Spleen (tissue), 13 donors: ENCODE measurements around the gene SLC5A11. TPM values are rescaled to one million over a fixed set of nuclear protein-coding genes. Genes with fewer than 3 reads are reported as not detected.

Source experiments
- DNase-seq: peaks from one replicate; pipeline ENCODE4 v3.0.0-alpha.2; 2020
- H3K27ac ChIP-seq, 8 donors: fragments of 200-600 bp; sonication (generic) in 7 of 8; 1 replicate in 4 of 8; 2 replicates in 4 of 8; pipeline versions ENCODE4 v1.5.0 to v1.8.0; 2016 to 2021; ENCODE audit warnings: inconsistent platforms in 4 of 8, mild to moderate bottlenecking in 4 of 8, moderate library complexity in 1 of 8
- H3K27me3 ChIP-seq, 7 donors: fragments of 200-600 bp; sonication (generic) in 6 of 7; replicated peaks in 1 of 7; 1 replicate in 4 of 7; 2 replicates in 3 of 7; pipeline versions ENCODE4 v1.5.0 to v1.8.0; 2016 to 2021; ENCODE audit warnings: inconsistent platforms in 3 of 7, mild to moderate bottlenecking in 1 of 7
- H3K36me3 ChIP-seq, 6 donors: fragments of 200-600 bp; sonication (generic) in 5 of 6; 1 replicate in 4 of 6; 2 replicates in 2 of 6; pipeline versions ENCODE4 v1.5.0 to v1.8.0; 2016 to 2021; ENCODE audit warnings: inconsistent platforms in 2 of 6
- H3K4me1 ChIP-seq, 6 donors: fragments of 200-600 bp; sonication (generic) in 5 of 6; 1 replicate in 3 of 6; 2 replicates in 3 of 6; pipeline versions ENCODE4 v1.5.0 to v1.8.0; 2016 to 2021; ENCODE audit warnings: inconsistent platforms in 3 of 6
- H3K4me3 ChIP-seq, 8 donors: fragments of 200-600 bp; sonication (generic) in 7 of 8; 1 replicate in 4 of 8; 2 replicates in 4 of 8; pipeline versions ENCODE4 v1.5.0 to v1.8.0; 2016 to 2021; ENCODE audit warnings: inconsistent platforms in 4 of 8, mild to moderate bottlenecking in 4 of 8, moderate library complexity in 2 of 8
- H3K9me3 ChIP-seq, 8 donors: fragments of 200-600 bp; sonication (generic) in 7 of 8; 1 replicate in 4 of 8; 2 replicates in 4 of 8; pipeline versions ENCODE4 v1.5.0 to v1.8.0; 2016 to 2021; ENCODE audit warnings: inconsistent platforms in 4 of 8
- POLR2A ChIP-seq, 3 donors: fragments of 450-650 bp; IDR thresholded peaks; one replicate each; pipeline ENCODE4 v1.5.1; 2017; ENCODE audit warnings: antibody characterized with exemption in 3 of 3, mild to moderate bottlenecking in 1 of 3
- POLR2AphosphoS5 ChIP-seq, 3 donors: sonication (generic); formaldehyde crosslinking; IDR thresholded peaks; one replicate each; pipeline ENCODE4 v1.5.1; 2017; ENCODE audit warnings: antibody characterized with exemption in 3 of 3
- WGBS, 5 donors: extraction: QIAGEN DNeasy Blood & Tissue Kit in 3 of 5; methylation state at CpG; one replicate each; pipeline versions ENCODE4 v1.1.5 to v1.1.7; 2013 to 2018; 5-methylcytosine and 5-hydroxymethylcytosine counted together
- intact Hi-C: fragments of 100-400 bp; cut with DNase I; formaldehyde crosslinking; loops from one replicate; pipeline ENCODE4 v1.15.0; 2023; ENCODE audit warnings: low total_unique reads
- long read RNA-seq, 2 donors: transcript quantifications; one replicate each; lab custom pipeline, GENCODE V29; 2026
- polyA plus RNA-seq, 3 donors: library from polyadenylated mRNA; stranded (reverse); fragments of 200-250 nt; gene quantifications; one replicate each; pipeline ENCODE4 v1.2.1, GENCODE V29; 2013
- total RNA-seq, 7 donors: library from RNA; depleted of rRNA in 3 of 7; stranded (reverse); fragments of >200 nt in 3 of 7; fragmentation: NEBNext Ultra II Directional in 4 of 7; extraction: Animal tissue kit (Norgen Biotek cat#: 25700) in 4 of 7; gene quantifications; one replicate each; pipeline versions ENCODE4 v1.1.0 to v1.2.1, GENCODE V29; 2016 to 2021
- TF ChIP-seq, protein P1 (sequence below), 11 experiments: fragments of 200-600 bp in 7 of 11; fragments of 450-650 bp in 4 of 11; sonication (generic) in 4 of 11; IDR thresholded peaks in 8 of 11; conservative IDR thresholded peaks in 3 of 11; 1 replicate in 7 of 11; 2 replicates in 4 of 11; pipeline versions ENCODE4 v1.4.0 to v1.8.0; 2016 to 2021; ENCODE audit warnings: antibody characterized with exemption in 11 of 11, inconsistent platforms in 4 of 11, mild to moderate bottlenecking in 1 of 11
- donor health status: healthy with polysubstance abuse.
- donor health status: DM: no; HTN: no; CAD: no; lungs with moderate emphysema.
- donor health status: DM: no; HTN: no; CAD: no.
- donor health status: Bipolar disorder and iron deficiency.
- donor health status: healthy.
- donor health status: DM: no; HTN: no; CAD: no.
- donor health status: DM: yes; HTN: yes; CAD: no.

Gene SLC5A11, protein sequence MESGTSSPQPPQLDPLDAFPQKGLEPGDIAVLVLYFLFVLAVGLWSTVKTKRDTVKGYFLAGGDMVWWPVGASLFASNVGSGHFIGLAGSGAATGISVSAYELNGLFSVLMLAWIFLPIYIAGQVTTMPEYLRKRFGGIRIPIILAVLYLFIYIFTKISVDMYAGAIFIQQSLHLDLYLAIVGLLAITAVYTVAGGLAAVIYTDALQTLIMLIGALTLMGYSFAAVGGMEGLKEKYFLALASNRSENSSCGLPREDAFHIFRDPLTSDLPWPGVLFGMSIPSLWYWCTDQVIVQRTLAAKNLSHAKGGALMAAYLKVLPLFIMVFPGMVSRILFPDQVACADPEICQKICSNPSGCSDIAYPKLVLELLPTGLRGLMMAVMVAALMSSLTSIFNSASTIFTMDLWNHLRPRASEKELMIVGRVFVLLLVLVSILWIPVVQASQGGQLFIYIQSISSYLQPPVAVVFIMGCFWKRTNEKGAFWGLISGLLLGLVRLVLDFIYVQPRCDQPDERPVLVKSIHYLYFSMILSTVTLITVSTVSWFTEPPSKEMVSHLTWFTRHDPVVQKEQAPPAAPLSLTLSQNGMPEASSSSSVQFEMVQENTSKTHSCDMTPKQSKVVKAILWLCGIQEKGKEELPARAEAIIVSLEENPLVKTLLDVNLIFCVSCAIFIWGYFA
- 1 to 10 TPM in 2 of 7 donors, under 1 TPM in 2, not detected in 3; 0.46 to 1.9 (median 1.2) TPM for total RNA-seq
- polyA plus RNA-seq, result under 1 TPM; 0.14 to 0.28 (median 0.22) TPM
- long read RNA-seq, donor 1, result 0 reads
- long read RNA-seq, donor 2, result 0 reads

DNA sequence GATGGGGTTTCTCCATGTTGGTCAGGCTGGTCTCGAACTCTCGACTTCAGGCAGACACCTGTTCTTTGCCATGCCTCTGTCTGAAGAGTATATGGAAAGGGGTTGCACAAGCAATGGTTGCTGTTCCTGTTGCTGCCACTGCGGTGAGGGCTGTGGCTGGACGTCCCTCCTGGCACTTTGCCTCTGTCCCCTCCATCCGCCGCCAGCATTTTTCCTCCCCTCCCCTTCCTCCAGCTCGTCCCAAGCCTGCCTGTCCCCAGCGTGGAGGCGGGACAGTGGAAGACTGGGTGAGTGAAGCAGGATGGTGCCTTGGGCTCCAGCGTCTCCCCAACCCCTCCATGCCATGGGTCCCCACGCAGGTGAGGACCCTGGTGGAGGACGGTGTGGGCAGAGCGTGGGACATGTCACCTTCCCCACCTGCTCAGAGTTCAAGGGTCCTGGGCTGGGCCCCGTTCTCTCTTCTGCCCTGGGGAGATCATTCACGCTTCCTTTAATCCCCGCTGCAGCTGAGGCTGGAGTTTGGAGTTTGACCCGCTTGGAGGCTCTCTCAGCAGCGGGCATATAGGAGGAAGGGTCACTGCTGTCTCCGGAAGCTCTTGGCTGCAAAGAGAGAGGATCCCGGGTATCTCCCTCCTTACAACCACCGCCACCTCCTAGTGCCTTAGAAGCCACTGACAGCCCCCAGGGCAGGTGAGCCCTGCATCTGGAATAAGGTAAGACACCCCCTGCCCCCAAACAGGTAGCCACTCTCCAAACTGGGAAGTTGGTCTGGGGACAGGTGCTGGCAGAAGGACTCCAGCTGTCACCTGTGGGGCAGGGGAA, at the start of gene SLC5A11:
Gene SLC5A11 (plus strand): TSS at position 238 of the 822 bp plus-strand sequence. CDS start 12,681 bp downstream, outside the sequence.
- WGBS, 5 donors, result 76 to 85% (median 81%) methylated on average over 19 to 21 of the region's 21 CpGs
- H3K27me3 ChIP-seq, result no peaks in the 10 kb centered on the region
- no peaks in the 10 kb centered on the region for H3K36me3 ChIP-seq
- intact Hi-C loops, result no loop called here
- H3K4me3 ChIP-seq, result no peak within 1 kb of the TSS
- no peak within 1 kb of the TSS for H3K27ac ChIP-seq
- no peaks in the 10 kb centered on the region for H3K9me3 ChIP-seq
- TF ChIP-seq POLR2AphosphoS5 (IDR thresholded peaks at IDR 0.05) (no peak), POLR2A (IDR thresholded peaks at IDR 0.05) (no peak)
- TF ChIP-seq, protein P1, sequence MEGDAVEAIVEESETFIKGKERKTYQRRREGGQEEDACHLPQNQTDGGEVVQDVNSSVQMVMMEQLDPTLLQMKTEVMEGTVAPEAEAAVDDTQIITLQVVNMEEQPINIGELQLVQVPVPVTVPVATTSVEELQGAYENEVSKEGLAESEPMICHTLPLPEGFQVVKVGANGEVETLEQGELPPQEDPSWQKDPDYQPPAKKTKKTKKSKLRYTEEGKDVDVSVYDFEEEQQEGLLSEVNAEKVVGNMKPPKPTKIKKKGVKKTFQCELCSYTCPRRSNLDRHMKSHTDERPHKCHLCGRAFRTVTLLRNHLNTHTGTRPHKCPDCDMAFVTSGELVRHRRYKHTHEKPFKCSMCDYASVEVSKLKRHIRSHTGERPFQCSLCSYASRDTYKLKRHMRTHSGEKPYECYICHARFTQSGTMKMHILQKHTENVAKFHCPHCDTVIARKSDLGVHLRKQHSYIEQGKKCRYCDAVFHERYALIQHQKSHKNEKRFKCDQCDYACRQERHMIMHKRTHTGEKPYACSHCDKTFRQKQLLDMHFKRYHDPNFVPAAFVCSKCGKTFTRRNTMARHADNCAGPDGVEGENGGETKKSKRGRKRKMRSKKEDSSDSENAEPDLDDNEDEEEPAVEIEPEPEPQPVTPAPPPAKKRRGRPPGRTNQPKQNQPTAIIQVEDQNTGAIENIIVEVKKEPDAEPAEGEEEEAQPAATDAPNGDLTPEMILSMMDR (IDR thresholded peaks at IDR 0.05 in 8 of 11, conservative IDR thresholded peaks at IDR 0.05 in 3 of 11), result no peak
- no peak for DNase-seq
- no peaks in the 10 kb centered on the region for H3K4me1 ChIP-seq

- intact Hi-C loops, result no loop called here
- 85 to 95% (median 89%) methylated on average over 4 of the region's 4 CpGs for WGBS, 5 donors
- no peaks in the 10 kb centered on the region for H3K9me3 ChIP-seq
- H3K27ac ChIP-seq, result no peak overlapping the region
- peaks cover 4 to 100% (median 85%) of the 10 kb centered on the region in 6 donors for H3K36me3 ChIP-seq
- no peak overlapping the region for H3K4me3 ChIP-seq
- no peaks in the 10 kb centered on the region for H3K4me1 ChIP-seq
- H3K27me3 ChIP-seq, result no peaks in the 10 kb centered on the region
- no peak for DNase-seq
- TF ChIP-seq POLR2A (IDR thresholded peaks at IDR 0.05), result no peak
- TF ChIP-seq, protein P1 (IDR thresholded peaks at IDR 0.05 in 8 of 11, conservative IDR thresholded peaks at IDR 0.05 in 3 of 11), result no peak
- no peak for TF ChIP-seq POLR2AphosphoS5 (IDR thresholded peaks at IDR 0.05)
Observed at GRCh38 chr16:24800586-24800985, 45.2 kb upstream of the SLC5A11 start.

GRCh38 chr16:24801761-24802302, 43.9 kb upstream of the SLC5A11 start:
- Histone ChIP-seq H3K4me3 (no peak overlapping the region), H3K27ac (no peak overlapping the region), H3K36me3 (peaks cover 6 to 100% (median 93%) of the 10 kb centered on the region in 6 donors), H3K4me1 (no peaks in the 10 kb centered on the region), H3K9me3 (no peaks in the 10 kb centered on the region), H3K27me3 (no peaks in the 10 kb centered on the region)
- no peak for DNase-seq
- intact Hi-C loops, result no loop called here
- TF ChIP-seq POLR2AphosphoS5 (IDR thresholded peaks at IDR 0.05), result no peak
- 93 to 96% (median 94%) methylated on average over 3 of the region's 3 CpGs for WGBS, 5 donors

DNA sequence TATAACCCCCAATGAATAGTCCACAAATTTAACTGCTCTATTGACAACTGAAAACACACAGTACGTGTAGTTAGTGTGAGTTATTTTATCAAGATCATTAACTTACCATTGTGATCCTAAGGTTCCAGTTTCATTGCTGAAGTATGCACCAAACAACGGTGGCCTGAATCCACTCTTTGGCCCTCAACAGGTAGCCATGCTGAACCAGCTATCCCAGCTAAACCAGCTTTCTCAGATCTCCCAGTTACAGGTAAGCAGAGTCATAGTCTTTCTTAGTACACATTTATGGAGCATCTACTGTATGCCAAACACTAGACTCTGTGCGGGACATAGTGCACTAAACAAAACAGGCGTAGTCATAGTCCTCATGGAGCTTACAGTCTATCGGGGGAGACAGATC, 40.3 kb upstream of the SLC5A11 start:
- Histone ChIP-seq H3K36me3 (peaks cover 9 to 100% (median 93%) of the 10 kb centered on the region in 6 donors), H3K4me3 (no peak overlapping the region), H3K27ac (no peak overlapping the region), H3K27me3 (no peaks in the 10 kb centered on the region), H3K4me1 (no peaks in the 10 kb centered on the region), H3K9me3 (no peaks in the 10 kb centered on the region)
- TF ChIP-seq POLR2A (IDR thresholded peaks at IDR 0.05) (no peak), POLR2AphosphoS5 (IDR thresholded peaks at IDR 0.05) (no peak)
- TF ChIP-seq, protein P1 (IDR thresholded peaks at IDR 0.05 in 8 of 11, conservative IDR thresholded peaks at IDR 0.05 in 3 of 11), result no peak
- DNase-seq, result no peak
- intact Hi-C loops, result no loop called here
- WGBS, 5 donors, result 93 to 97% (median 96%) methylated on average over 5 of the region's 5 CpGs
